Measurements from ENCODE around the gene BRWD1. TPM values are rescaled to one million over a fixed set of nuclear protein-coding genes. Genes with fewer than 3 reads are reported as not detected.

Gene BRWD1
- total and polyA plus RNA-seq, 2 of the 13 experiments (the other 11 are each of a cell fraction or from before 2014, with no cell fraction given), result 13.9 to 28.0 TPM

DNA sequence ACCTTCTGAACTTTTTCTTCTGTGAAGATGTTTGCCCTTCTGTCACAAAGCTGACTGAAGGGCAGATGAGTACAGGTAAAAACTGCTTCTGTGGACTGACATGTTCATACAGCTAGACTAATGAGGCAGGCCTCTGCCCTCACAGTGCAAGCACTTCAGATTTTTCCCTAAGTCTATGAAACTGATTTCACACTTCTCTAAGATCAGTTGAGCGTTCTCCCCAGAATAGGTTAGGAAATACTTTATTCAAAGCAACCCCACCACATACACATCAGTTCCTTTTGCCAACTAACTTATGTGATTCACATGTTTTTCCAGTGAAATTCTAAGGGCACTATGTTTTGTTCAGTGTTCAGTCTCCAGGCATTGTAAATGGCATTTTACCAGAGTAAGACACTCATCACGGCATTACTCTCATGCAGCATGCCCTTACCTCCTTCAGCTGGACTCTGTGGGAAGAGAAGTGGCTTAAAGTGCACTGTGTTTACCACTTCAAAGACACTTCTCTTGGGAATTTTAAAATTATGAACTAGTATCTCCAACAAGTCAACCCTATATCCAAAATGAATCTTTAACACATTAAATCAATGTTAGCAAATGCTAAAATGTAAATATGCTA lies 124.8 kb downstream of the BRWD1 start:
- Histone ChIP-seq H2AFZ (ENCODE audit: low read length) (no peak overlapping the region), H3K79me2 (ENCODE audit: insufficient read depth, low read length) (no peaks in the 10 kb centered on the region), H3K9ac (ENCODE audit: insufficient read depth, low read depth, low read length) (no peak overlapping the region), H3K27ac (ENCODE audit: extremely low read length, insufficient read depth, low read length) (no peak overlapping the region), H3K9me3 (ENCODE audit: low read length) (no peaks in the 10 kb centered on the region), H4K20me1 (ENCODE audit: insufficient read depth, low read length) (no peaks in the 10 kb centered on the region), H3K4me3 (replicated peaks in 1 of 3; ENCODE audit: insufficient read depth in 1 of 3, low read depth in 2 of 3, low read length in 3 of 3) (no peak overlapping the region), H3K36me3 (replicated peaks in 1 of 2; ENCODE audit: control insufficient read depth in 1 of 2, insufficient read depth in 2 of 2, low read length in 2 of 2) (no peaks in the 10 kb centered on the region), H3K4me2 (ENCODE audit: low read depth, low read length) (no peak overlapping the region), H3K4me1 (ENCODE audit: insufficient read depth, low read length) (0 out of 2 replicates have a peak, but pooled peaks cover 7% of the 10 kb centered on the region), H3K27me3 (ENCODE audit: control insufficient read depth in 1 of 2, insufficient read depth in 2 of 2, low read length in 2 of 2) (no peaks in the 10 kb centered on the region)
- WGBS (ENCODE audit: low lambda C conversion rate), result 81% methylated on average over 2 of the region's 2 CpGs
- no peak for FAIRE-seq
- no TSS peak for BruUV-seq (replicated peaks)
- in situ Hi-C loops (cut with HindIII; ENCODE audit: extremely low pct_ligation_motif_present, low pct_unique_long_range_greater_than_20kb) (no loop called here), intact Hi-C loops (cut with micrococcal nuclease; ENCODE audit: unreplicated experiment) (no loop called here)
- TF ChIP-seq, protein P1, sequence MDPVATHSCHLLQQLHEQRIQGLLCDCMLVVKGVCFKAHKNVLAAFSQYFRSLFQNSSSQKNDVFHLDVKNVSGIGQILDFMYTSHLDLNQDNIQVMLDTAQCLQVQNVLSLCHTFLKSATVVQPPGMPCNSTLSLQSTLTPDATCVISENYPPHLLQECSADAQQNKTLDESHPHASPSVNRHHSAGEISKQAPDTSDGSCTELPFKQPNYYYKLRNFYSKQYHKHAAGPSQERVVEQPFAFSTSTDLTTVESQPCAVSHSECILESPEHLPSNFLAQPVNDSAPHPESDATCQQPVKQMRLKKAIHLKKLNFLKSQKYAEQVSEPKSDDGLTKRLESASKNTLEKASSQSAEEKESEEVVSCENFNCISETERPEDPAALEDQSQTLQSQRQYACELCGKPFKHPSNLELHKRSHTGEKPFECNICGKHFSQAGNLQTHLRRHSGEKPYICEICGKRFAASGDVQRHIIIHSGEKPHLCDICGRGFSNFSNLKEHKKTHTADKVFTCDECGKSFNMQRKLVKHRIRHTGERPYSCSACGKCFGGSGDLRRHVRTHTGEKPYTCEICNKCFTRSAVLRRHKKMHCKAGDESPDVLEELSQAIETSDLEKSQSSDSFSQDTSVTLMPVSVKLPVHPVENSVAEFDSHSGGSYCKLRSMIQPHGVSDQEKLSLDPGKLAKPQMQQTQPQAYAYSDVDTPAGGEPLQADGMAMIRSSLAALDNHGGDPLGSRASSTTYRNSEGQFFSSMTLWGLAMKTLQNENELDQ (CRISPR knock-in tag; IDR thresholded peaks at IDR 0.05; ENCODE audit: borderline replicate concordance), result no peak
- TF ChIP-seq SOX13 (IDR thresholded peaks at IDR 0.05) (no peak), SOX13 (CRISPR knock-in tag; conservative IDR thresholded peaks at IDR 0.05 in 1 of 2, IDR thresholded peaks at IDR 0.05 in 1 of 2) (no peak), MATR3 (CRISPR knock-in tag; IDR thresholded peaks at IDR 0.05) (no peak), ZNF672 (CRISPR knock-in tag; IDR thresholded peaks at IDR 0.05) (no peak), ZFYVE20 (CRISPR knock-in tag; IDR thresholded peaks at IDR 0.05; ENCODE audit: borderline replicate concordance, low read depth) (no peak), ZSCAN12 (CRISPR knock-in tag; IDR thresholded peaks at IDR 0.05) (no peak), KLF15 (CRISPR knock-in tag; IDR thresholded peaks at IDR 0.05; ENCODE audit: borderline replicate concordance) (no peak)
- TF ChIP-seq, protein P2, sequence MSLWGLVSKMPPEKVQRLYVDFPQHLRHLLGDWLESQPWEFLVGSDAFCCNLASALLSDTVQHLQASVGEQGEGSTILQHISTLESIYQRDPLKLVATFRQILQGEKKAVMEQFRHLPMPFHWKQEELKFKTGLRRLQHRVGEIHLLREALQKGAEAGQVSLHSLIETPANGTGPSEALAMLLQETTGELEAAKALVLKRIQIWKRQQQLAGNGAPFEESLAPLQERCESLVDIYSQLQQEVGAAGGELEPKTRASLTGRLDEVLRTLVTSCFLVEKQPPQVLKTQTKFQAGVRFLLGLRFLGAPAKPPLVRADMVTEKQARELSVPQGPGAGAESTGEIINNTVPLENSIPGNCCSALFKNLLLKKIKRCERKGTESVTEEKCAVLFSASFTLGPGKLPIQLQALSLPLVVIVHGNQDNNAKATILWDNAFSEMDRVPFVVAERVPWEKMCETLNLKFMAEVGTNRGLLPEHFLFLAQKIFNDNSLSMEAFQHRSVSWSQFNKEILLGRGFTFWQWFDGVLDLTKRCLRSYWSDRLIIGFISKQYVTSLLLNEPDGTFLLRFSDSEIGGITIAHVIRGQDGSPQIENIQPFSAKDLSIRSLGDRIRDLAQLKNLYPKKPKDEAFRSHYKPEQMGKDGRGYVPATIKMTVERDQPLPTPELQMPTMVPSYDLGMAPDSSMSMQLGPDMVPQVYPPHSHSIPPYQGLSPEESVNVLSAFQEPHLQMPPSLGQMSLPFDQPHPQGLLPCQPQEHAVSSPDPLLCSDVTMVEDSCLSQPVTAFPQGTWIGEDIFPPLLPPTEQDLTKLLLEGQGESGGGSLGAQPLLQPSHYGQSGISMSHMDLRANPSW (CRISPR knock-in tag; IDR thresholded peaks at IDR 0.05; ENCODE audit: borderline replicate concordance), result no peak
- TF ChIP-seq, protein P3, sequence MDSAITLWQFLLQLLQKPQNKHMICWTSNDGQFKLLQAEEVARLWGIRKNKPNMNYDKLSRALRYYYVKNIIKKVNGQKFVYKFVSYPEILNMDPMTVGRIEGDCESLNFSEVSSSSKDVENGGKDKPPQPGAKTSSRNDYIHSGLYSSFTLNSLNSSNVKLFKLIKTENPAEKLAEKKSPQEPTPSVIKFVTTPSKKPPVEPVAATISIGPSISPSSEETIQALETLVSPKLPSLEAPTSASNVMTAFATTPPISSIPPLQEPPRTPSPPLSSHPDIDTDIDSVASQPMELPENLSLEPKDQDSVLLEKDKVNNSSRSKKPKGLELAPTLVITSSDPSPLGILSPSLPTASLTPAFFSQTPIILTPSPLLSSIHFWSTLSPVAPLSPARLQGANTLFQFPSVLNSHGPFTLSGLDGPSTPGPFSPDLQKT (CRISPR knock-in tag; IDR thresholded peaks at IDR 0.05; ENCODE audit: borderline replicate concordance), result no peak
- TF ChIP-seq, protein P4, sequence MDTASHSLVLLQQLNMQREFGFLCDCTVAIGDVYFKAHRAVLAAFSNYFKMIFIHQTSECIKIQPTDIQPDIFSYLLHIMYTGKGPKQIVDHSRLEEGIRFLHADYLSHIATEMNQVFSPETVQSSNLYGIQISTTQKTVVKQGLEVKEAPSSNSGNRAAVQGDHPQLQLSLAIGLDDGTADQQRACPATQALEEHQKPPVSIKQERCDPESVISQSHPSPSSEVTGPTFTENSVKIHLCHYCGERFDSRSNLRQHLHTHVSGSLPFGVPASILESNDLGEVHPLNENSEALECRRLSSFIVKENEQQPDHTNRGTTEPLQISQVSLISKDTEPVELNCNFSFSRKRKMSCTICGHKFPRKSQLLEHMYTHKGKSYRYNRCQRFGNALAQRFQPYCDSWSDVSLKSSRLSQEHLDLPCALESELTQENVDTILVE (CRISPR knock-in tag; IDR thresholded peaks at IDR 0.05), result no peak
- TF ChIP-seq, protein P5, sequence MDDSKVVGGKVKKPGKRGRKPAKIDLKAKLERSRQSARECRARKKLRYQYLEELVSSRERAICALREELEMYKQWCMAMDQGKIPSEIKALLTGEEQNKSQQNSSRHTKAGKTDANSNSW (CRISPR knock-in tag; IDR thresholded peaks at IDR 0.05; ENCODE audit: borderline replicate concordance), result no peak
- ChIA-PET CTCF (ENCODE audit: low intra/inter-chr PET ratio, low total read pairs) (no interaction called here), POLR2A (no interaction called here)
- no peak for ATAC-seq
- DNase-seq (ENCODE audit: low spot score), result no peak
